GM19438 (cell line): Measurements from ENCODE around the gene DRAP1.
"Not testable (repeated sequence)": the region's sequence is repeated elsewhere in the genome, so short reads cannot be mapped to it uniquely, and the experiment has no call there.

Source experiments
- ATAC-seq: cut with Tn5 transposase; IDR thresholded peaks from one replicate; pipeline ENCODE4 v1.9.1; 2021; ENCODE audit warnings: low read depth; ENCODE audit not compliant: unreplicated experiment

DRAP1 gene

DNA sequence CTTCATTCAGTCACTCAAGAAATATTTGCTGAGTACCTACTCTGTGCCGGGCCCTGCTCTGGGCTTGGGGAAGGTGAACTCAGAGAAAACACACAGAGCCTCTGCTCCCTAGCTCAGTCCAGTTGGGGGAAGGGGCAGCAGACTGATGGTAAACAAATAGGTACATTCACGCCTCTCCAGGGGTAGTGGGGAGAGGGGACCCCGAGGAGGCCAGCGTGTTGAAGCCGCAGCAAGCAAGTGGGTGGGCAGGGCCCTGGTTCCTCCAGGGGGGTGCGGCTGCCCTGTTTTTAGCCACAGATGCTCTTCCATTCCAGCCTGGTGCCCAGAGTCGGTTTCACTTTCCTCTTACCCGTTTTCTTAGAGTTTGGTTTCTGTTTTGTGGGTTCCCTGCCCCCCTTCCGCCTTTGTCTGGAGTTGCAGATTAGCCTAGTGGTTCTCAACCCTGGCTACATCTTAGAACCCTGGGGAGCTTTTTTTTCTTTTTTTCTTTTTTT lies 8.7 kb downstream of the DRAP1 start:
- ATAC-seq: peak; percentile 66

DNA sequence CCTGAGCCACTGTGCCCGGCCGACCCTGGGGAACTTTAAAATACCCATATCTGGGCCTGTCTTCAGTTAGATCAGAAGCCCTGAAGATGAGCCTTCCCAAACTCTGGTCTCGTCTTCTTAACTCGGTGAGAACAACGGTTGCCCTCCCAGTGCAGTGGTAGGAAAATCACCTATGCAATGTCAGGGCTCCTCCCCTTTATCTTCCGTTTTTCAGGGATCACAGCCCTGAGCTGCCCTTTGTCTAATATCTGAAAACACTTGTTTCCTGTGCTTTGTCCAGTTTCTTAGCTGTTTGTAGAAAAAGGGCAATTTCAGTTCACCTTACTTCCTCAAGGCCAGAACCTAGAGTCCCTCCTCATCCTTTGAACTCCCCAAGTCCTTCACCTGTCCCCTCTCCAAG lies 9.4 kb downstream of the DRAP1 start:
- ATAC-seq: no peak

DNA sequence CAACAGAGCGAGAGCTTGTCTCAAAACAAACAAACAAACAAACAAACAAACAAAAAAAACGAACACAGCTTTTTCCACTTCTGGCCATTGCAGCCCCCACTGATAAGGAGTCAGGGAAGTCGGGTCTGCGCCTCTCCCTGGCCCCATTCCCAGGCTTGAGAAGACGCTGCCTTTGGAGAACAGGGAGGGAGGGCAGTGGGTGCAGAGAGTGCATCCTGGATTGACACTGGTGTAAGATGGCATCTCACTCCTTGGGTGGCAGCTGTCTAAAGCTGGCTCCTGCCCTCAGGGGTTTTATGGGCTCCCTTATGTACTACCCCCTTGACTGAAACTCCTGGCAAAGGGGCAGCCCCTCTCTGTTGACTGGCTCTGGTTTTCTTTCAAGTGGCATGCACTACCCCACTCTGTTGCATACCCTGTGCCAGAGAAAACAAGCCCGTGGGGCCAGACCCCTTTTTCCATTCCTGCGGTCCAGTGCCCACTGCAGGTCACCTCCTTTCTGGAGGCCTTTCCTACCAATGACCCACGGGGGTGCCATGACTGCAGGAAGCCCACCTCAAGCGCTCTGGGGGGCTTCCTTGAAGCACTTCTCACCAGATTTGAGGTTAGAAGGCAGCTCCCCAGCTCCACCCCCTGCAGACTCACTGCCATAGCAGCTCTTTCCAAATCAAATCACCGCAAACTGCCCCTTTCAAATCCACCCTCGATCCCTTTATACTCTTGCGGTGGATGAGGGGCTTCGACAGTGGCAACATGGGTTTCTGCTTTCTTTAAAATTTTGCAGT lies 12.7 kb downstream of the DRAP1 start:
- ATAC-seq: no peak

DNA sequence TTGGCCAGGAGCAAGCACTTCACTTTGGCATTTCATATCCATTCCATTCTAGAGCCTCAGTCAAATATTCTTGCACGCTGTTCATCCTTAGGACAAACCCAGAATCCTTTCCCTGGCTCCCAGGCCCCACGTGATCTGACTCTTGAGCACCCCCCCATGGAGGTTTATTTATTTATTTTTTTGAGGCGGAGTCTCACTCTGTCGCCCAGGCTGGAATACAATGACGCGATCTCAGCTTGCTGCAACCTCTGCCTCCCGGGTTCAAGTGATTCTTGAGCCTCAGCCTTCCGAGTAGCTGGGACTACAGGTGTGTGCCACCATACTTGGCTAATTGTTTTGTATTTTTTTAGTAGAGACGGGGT lies 13.3 kb downstream of the DRAP1 start:
- no peak for ATAC-seq

DNA sequence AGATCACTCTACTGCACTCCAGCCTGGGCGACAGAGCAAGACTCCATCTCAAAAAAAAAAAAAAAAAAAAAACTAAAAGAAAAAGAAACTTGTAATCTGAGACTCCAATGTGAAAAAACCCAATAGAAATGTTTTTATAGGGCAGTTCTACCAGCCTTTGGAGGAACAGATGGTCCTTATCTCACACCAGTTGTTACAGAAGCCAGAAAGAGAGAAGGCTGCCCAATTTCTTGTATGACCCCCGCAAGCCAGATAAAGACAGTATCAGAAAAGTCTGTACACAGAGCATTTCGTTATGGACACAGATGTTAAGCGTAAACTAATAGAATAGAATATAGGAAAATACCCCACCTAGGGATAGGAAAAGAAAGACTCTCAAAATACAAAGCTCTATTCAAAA lies 14.8 kb downstream of the DRAP1 start:
- ATAC-seq: no peak

DNA sequence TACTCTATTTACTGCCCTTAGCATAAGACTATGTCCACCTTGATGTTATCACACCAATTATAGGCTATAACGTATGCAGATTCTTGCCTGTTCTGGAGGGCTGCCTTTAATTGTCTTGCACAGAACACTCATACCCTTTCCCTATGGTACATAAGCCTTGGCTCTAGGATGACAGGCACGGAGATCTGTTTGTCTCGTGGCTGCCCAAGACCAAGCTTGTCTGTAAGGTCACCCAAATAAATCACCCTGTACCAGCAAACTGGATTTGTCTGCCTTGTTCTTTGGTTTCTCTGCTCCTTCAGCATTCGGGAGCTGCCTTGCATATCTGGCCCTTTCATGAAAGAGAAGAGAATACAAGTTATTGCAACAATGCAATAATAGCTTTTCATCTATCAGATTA lies 18.5 kb downstream of the DRAP1 start:
- no peak for ATAC-seq

DNA sequence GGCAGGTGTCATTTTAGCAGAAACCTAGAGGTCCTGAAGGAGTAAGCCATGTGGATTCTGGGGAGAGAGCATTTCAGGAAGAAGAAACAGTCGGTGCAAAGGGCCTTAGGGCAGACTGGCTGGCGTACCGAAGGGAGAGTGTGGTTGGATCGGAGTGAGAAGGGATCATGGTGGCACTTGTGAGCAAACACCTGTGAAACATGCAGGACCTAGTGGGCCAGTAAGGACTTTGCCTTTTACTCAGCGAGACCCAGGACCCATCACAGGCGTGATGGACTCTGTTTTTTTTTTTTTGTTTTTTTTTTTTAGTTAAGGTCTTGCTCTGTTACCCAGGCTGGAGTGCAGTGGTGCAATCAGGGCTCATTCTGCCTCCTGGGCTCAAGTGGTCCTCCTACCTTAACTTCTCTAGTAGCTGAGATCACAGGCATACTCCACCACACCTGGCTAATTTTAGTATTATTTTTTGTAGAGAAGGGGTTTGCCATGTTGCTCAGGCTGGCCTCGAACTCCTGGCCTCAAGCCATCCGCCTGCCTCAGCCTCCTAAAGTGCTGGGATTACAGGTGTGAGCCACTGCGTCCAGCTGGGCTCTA lies 22.6 kb downstream of the DRAP1 start:
- ATAC-seq: no peak

DNA sequence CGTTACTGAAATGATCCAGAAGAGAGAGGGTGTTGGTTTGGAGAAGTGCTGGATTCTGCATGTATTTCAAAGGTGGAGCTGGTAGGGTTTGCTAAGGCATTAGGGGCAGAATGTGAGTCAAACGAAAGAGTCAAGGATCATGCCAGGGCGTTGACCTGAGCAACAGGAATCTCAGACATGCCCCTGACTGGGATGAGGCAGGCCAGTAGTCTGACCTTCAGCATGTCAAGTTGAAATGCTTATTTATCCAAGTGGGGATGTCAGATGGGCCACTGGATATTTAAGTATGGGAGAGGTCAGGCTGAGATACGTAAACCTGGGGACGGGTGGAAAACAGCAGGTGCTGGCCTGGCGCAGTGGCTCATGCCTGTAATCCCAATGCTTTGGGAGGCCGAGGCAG lies 23.3 kb downstream of the DRAP1 start:
- ATAC-seq: no peak

DNA sequence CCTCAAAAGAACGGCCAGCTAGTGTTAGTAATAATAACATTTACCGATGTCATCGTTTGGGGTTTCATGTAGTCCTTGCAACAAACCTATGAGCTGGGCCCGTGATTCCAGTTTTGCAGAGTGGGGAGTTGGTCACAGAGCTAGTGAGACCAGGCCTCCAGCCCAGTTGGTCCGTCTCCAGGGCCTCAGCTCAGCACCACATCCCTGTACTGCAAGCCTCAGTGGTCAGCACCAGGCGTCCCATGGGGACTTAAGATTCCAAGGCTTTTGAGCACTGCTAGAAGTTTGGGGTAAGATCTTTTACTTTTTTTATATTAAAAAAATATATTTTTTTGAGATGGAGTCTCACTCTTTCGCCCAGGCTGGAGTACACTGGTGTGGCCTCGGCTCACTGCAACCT lies 25.0 kb downstream of the DRAP1 start:
- ATAC-seq: no peak

DNA sequence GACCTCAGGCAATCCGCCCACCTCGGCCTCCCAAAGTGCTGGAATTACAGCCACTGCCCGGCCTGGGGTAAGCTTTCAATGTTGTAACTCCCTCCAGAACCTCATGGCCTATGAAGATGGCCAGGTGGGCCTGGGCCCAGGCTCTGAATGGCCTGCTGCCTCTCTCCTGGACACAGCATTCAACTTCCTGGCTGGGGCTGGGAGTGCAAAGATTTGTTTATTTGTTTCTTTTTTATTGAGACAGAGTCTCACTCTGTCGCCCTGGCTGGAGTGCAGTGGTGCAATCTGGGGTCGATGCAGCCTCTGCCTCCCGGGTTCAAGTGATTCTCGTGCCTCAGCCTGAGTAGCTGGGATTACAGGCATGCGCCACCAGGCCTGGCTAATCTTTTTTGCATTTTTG lies 25.5 kb downstream of the DRAP1 start:
- no peak for ATAC-seq

DNA sequence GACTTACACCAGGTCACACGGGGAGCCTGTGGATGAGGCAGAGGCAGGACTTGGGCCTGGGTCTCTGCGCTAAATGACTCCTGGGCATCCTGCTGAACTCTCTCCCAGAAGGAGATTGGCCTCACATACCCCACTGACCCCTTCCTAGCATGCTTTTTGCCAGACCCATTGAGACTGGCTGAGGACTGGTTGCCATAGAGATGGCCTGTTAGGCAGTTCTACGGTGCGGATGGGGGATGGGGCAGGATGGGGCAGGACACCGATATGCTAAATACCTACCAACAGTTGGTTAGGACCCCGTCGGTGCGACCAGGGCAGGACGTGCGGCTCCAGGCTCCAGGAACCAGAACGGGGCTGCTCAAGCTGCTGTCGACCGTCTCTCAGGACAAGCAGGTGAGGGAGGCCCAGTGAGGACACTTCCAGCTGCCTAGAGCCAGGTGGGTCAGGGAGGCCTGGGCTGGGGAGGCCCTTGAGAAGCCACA lies 26.2 kb downstream of the DRAP1 start, which contains the start of gene TSGA10IP:
Gene TSGA10IP, plus strand, starts transcription at position 51 of the 482 bp plus-strand sequence. Its CDS starts 196 bp downstream, at position 247.
- ATAC-seq: no peak

DNA sequence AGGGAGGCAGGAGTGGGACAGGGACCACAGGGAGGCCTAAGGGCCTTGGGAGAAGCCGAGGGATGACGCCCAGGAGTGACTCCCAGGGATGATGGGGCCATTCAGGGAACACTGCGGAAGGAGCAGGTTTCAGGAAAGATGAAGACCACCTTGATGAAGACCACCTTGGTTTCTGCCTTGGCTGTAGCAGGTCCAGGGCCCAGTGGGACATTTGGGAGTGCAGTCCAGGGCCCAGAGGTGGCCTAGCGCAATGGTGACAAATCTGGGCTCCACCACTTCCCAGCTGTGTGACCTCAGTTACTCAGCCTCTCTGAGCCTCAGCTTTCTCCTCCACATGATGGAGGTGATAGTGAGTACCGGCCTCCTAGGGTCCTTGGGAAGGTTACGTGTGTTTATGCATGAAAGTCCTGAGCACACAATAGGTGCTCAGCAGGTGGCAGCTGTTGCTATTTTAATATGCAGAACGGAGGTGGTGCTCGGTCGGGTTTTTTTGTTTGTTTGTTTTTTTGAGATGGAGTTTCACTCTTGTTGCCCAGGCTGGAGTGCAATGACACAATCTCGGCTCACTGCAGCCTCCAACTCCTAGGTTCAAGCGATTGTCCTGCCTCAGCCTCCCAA lies 26.8 kb downstream of the DRAP1 start:
- ATAC-seq: no peak

DNA sequence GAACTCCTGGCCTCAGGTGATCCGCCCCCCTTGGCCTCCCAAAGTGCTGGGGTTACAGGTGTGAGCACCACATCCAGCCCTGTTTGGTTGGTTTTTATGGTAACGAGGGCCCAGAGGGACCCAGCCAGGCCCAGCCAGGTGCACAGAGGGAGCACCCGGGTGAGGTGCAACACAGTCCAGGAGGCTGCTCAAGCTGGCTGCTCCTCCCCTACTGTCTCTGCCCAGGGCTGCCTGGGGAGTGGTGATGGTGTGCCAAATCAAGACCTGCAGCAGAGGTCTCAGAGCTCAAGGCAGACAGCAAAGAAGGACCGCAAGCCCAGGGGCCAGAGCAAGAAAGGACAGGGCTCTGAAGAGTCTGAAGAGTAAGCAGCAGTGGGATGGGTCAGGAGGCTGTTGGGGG lies 27.4 kb downstream of the DRAP1 start:
- ATAC-seq: no peak

DNA sequence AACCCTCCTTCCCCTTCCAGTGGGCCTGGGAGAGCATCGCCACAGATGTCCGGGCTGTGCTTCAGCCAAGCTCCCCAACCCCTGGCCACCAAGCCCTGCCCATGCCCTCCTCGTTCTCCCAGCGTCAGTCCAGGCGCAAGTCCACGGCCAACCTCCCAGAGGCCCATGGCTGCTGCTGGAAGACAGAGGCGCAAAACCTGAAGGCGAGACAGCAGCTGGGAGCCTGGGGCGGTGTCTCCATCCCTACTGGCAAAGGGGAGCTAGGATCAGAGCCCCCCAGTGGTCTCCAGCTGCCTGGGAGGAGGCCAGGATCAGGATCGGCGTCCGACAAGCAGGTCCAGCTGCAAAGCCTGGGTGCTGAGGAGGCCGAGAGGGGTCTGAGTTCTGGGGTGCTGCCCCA lies 27.9 kb downstream of the DRAP1 start:
- ATAC-seq: no peak

DNA sequence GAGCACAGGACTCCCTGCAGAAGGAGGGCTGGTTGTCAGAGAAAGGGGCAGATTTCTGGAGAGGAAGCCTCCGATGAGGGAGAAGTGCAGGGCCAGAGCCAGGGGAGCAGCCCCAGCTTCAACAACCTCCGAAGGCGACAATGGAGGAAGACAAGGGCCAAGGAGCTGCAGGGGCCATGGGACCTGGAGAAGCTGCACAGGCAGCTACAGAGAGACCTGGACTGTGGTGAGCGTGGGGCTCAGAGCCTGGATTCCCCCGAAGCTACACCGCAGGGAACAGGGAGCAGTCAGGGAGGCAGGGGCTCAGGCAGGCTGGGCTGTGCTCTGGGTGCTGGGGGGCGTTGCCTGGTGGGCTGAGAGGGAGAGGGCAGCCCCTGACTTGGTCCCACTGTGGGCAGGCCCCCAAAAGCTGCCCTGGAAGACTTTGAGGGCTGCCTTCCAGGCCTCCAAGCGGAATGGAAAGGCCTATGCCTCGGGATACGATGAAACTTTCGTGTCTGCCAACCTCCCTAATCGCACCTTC lies 28.4 kb downstream of the DRAP1 start:
- ATAC-seq: no peak

DNA sequence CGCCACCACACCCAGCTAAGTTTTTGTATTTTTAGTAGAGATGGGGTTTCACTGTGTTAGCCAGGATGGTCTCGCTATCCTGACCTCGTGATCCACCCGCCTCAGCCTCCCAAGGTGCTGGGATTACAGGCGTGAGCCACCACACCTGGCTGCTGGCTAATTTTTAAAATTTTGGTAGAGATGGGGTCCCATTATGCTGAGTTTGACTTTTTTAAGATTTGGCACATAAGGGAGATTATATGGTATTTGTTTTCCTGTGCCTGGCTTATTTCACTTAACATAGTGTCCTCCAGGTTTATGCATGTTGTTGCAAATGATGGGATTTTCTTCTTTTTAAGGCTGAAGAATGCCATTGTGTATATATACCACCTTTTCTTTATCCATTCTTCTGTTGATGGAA lies 31.5 kb downstream of the DRAP1 start:
- ATAC-seq: not testable (repeated sequence)

DNA sequence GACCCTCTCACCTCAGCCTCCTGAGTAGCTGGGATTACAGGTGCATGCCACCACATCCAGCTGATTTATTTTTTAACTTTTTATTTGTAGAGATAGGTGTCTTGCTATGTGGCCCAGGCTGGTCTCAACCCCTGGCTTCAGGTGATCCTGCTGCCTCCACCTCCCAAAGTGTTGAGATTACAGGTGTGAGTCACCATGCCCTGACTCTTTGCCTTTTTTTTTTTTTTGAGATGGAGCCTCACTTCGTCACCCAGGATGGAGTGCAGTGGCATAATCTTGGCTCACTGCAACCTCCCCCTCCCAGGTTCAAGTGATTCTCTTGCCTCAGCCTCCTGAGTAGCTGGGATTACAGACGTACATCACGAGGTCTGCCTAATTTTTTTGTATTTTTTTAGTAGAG lies 32.4 kb downstream of the DRAP1 start:
- ATAC-seq: not testable (repeated sequence)

DNA sequence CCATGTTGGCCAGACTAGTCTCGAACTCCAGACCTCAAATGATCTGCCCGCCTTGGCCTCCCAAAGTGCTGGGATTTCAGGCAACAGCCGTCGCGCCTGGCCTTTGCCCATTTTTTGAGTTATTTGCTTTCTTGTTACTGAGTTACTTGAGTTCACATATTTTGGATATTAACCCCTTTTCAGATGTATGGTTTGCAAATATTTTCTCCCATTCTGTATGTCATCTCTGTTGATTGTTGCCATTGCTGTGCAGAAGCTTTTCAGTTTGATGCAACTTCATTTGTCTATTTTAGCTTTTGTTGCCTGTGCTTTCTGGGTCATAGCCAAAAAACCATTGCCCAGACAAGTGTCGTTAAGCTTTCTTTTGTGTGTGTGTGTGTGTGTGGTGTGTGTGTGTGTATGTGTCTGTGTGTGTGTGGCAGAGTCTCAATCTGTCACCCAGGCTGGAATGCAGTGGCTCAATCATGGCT lies 32.9 kb downstream of the DRAP1 start:
- ATAC-seq: no peak

DNA sequence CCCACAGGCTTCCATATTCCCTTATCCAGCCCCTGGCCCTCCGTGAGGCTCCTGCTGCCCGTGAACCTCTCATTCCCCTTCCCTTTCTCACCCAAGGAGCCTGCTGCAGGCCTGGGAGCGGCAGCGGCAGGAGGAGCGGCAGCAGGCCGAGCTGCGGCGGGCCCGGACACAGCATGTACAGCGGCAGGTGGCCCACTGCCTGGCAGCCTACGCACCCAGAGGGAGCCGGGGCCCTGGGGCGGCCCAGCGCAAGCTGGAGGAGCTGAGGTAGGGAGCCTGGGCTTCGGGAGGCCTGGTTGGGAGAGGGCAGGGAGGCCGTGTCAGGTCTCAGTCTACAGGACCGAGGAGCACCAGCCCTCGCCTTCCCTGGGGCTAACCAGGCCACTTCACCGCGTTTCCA lies 34.2 kb downstream of the DRAP1 start:
- ATAC-seq: no peak

DNA sequence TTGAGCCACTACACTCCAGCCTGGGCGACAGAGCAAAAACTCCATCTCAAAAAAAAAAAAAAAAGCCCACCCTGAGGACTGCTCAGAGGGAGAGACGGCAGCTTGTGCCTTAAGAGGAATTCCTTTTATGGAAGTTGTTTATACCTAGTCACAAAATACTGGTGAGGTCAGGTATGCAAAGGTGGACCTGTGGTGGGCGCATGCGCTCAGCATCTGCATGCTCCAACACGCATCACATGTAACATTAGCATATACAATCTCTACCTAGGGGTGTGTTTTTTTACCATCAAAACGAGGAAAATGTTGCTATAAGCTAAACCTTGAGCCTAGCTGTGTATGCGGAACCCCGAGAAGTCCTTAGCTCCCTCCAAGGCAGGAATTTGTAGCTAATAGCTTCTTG lies 35.5 kb downstream of the DRAP1 start:
- ATAC-seq: no peak

DNA sequence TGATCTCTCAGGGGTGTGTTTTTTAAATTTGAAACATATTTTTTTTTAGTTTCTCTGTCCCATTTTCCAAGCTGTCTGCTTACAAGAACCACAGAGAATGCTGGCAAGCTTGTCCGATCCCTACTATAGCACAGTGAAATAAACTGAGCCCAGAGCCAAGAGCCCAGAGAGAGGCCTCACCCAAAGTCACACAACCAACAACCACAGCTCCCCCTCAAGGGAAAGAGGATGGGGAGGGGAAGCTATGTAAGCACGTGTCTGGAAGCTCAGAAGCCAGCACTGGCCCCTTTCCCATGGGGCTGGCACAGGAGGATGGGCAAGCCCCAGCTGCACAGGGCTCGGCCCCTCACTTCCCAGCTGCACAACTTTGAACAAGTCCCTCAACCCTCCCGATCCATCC lies 39.1 kb downstream of the DRAP1 start:
- ATAC-seq: no peak
